GM21367 (cell line): ENCODE measurements around the gene COG7.
"Not testable (repeated sequence)": the region's sequence is repeated elsewhere in the genome, so short reads cannot be mapped to it uniquely, and the experiment has no call there.

Source experiments
- ATAC-seq: cut with Tn5 transposase; IDR thresholded peaks from one replicate; pipeline ENCODE4 v1.9.1; 2021; ENCODE audit not compliant: unreplicated experiment

COG7 gene

DNA sequence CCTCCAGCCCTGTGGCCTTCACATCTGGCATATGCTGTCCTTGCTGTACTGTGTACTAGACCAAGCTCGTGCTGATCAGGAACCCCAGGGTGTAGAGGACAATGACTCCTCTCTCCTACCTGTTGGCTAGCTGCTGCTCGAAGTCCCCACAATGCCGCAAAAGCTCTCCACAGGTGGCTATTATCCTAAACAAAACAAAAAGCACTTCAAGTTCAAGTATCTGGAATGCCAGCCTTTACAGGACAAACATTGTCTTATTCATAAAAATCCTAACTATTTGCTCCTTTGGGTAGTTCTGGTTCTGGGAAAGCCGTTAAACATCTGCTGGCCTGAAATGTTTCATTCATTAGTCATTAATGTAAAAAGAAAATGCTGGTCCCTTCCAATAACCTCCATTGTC, 42.8 kb downstream of the COG7 start:
- ATAC-seq: no peak

DNA sequence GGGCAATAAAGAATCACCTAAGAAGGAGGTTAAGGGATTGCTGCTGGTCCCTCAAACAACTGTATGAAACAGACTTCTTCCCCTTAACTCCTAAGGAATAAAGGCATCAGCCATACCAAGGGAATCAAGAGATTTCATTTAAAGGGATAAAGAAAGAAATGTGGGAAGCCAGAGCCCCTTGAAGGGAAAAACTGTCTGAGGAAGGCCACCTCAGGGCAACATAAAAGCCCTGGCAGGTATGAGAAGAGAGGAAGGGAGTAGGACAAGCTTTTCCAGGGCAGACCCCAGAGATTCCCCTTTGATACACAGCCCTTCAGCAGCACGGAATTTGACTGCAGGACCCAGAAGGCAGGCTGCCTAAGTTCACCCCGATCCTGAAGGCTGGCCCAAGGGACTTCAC, 43.5 kb downstream of the COG7 start:
- no peak for ATAC-seq

DNA sequence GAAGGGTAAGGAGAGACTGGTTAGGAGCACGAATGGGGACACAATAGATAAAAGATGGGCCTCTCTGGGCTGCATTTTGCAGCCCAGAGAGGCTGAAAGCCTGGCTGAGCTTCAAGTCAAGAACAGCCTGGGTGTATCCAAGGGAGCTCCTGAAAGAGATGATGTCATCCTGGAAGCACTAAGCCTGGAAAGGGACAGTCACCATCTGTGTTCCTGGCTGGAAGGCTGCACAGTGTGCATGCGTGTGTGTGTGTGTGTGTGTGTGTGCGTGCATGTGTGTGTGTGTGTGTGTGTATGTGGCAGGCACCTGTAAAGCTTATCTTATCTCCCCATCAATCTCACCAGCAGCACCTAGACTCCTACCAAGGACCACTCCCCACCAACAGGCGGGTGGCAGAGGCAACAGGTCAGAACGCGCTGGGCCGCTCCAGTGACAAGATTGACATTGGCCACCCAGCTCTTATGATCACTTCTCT, 44.1 kb downstream of the COG7 start:
- no peak for ATAC-seq

DNA sequence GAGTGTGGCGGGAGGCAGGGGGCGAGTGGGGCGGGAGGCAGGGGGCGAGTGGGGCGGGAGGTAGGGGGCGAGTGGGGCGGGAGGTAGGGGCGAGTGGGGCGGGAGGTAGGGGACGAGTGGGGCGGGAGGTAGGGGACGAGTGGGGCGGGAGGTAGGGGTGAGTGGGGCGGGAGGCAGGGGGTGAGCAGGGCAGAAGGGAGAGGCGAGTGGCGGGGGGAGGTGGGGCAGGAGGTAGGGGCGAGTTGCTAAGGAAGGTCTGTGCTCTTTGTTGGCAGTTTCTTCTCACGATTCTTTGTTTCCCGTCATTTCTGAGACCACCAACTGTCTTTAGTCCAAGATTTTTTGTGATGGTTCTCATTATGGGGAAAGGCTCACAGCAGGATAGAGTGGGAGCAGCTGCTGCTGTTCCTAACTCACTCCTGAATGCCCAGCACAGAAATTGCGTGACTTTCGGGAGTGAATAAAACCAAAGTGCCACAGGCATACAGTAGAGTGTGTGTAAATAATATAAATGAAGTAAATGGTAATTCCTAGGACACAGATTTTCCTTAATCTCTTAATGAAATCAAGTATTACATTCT, 44.7 kb downstream of the COG7 start:
- no peak for ATAC-seq

DNA sequence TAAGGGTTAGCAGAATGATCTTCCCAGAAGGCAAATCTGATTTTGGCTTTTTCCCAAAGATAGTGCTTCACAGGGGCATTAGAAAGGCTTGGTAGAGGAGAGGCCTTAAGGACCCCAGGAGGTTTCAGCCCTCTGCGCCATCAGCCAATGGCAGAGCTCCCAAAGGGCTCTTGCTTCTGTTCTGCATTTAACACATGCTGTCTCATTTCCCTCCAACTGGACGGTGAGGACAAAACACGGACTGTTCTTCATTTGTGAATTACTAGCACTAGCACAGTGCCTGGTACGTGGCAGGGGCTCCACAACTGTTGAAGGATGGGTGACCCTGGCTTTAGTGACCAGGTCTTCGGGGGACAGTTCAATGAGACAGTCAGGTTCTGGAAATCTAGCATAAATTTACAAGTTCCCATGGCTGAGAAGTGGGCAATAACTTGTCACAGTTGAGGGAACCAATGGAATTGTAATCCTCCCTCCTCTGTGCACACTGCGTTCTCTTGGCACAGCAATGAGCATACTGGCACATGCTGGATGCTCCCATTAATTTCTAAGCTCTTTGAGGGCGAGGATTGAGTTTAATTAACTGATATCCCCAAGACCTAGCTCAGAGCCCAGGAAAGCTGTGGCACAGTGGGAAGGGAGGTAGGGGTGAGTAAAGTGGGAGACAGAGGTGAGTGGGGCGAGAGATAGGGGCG, 45.4 kb downstream of the COG7 start:
- no peak for ATAC-seq

DNA sequence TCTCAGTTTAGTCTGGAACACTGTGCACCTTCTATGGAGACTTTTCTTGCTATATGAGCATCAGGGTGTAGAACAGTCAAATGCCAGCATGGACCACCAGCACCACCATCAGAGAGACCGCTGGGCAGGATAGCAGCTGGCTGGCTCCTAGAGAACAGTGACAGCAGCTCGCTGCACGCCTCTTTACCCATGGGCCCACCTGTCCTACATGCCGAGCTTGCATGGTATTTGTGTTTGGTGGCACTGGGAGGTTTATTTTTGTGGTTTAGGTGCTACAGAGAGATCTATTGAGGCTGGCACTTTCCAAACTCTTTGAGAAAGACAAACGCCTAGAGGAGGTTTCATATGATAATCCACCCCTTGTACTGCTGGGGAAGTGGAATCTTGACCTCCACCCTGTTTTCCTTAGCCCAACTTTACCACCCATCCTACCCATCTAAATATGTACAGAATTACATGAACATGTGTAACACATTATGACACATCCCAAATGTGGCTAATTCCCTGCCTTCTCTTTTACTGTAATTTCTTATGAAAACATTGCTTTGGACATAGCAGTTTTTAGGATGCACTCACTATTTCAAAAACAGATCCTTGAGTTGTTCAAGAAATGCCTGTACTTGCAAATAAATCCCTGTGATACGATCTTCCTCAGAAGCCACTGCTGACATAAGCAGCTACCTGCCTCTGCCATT, 46.3 kb downstream of the COG7 start:
- ATAC-seq: no peak

DNA sequence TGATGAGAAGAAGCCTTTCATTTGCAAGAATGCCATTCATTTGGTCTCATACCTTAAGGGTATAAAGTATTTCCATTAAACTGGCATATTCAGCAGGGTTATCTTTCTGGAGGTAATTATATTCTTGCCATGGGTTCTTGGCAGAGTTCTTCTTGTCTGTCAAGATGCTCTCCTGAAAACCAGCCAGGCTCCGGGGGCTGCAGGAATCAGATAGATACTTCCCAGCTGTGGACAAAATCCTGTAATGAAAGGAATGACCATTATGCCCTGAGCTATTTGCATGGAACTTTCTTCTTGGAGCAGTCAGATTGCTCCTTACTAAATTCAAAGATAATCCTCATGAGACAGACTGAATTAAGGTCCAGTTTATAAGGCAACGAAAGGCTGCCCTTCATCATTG, 47.0 kb downstream of the COG7 start:
- ATAC-seq: no peak

DNA sequence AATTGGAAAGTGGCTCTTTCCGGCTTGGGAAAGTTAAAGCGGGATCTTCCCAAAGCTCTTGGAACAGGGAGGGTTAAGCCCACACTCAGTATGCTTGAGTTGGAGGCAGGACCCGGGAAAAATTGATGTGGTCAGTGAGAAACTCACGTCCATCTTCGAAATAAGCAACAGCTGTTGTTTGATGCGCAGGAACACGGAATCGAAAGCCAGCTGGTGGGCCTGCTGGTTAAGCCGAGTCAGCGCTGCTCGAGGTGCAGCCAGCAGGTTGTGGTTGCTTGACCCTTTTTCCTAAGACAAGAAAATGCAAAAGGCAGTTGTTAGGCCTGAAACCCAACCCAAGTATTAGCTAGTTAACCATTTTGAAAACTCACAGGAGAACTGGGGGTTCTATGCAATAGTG, 49.4 kb downstream of the COG7 start:
- ATAC-seq: no peak

DNA sequence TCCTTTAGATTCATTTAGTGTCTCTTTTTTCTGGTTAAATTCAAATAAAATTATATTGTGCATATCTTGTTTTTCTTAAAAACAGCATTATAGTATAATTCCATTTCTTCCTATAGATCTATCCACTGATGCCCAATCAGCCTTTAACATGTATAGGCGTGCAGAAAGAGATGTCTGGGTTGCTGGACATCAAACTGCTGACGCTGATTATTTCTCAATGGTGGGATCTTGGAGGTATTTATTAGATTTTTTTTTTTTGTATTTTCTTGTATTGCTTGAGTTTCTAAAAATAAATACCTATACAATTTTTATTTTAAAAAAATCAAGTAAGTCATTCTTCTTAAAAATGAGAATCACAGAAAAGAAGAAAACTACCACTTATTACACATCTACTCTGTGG, 50.9 kb downstream of the COG7 start:
- ATAC-seq: no peak

DNA sequence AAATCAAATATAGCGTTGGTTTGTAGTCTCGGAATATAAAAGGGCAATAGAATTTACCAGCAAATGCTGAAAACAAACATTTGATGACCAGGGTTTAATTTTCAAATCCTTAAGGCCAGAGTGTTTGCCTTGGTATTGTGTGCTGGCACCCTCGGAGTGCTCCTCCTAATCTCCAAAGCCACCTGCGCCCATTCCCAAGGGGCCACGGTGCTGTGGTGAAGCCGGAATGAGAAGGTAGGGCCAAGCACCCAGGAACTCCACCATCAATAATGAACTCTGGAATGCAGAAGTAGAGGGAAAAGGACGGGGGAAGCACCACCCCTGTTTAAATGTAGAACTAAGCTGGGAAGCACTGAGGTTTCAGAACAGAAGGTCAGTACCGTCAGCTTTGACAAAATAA, 51.9 kb downstream of the COG7 start:
- no peak for ATAC-seq

DNA sequence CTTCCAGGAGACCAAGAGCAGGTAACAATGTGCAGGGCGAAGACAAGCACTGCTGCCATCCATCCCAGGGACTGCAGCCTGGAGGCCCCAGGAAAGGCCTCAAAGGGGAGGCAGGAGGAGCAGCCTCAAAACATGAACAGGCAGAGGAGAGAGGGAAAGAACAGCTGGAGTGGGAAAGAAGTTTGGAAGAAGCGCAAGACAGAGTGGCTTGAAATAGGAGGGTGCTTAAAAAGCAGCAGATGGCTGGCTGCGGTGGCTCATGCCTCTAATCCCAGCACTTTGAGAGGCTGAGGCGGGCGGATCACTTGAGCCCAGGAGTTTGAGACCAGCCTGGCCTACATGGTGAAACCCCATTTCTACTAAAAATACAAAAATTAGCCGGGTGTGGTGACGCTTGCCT, 52.5 kb downstream of the COG7 start:
- not testable (repeated sequence) for ATAC-seq

DNA sequence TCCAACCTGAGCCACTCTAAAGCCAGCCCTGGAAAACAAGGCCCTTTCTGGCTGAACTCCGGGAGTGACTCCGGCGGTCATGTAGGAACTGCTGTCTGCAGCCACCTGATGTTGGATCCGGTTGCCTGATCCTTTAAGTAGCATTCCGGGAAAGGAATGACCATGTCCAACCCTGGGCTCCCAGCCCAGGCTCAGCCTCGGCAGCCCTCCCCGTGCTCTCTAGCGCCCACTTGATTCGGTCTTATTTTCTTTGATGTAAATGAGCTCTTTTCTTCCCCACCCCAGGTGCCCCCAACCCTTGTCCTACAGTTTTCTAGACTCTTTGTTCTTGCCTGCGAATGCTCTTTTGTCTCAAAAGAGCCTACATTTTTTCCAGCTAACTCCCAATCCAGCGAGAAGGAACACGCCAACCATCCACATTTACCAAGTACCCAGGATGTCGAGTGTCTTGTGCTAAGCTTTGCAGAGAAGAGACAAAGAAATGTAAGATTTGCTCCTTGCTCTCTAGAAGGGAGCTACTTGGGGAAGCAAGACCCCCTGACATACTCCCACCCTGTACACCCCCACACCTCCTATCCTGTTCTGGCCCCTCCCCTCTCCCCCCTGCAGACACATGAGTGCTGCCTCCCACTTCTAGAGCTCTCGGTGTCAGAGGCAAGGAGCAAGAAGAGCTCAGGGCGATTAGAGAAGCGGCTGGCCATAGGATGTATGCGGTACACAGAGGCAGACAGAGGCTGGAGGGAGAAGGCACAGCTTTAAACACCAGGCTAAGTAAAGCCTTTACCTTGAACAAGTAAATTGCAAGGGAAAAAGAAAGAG, 53.8 kb downstream of the COG7 start:
- ATAC-seq: no peak

DNA sequence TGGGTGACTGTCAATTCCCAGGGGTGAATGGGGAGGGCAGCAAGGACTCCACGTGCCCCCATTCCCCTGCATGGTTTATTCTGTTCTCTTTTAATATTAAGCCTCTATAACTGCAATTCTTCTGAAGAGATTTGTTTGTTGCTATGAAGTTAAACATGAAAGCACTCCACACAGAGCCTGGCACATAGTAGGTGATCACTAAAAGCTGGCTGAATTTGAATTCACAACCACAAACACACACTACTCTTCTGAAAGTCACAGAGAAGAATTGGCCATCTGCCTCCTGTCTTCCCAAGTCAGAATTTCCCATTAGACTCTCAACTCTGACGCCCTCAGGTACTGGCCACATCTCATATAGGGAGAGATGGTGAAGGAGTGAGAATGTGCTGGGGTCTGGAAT, 55.5 kb downstream of the COG7 start:
- no peak for ATAC-seq

DNA sequence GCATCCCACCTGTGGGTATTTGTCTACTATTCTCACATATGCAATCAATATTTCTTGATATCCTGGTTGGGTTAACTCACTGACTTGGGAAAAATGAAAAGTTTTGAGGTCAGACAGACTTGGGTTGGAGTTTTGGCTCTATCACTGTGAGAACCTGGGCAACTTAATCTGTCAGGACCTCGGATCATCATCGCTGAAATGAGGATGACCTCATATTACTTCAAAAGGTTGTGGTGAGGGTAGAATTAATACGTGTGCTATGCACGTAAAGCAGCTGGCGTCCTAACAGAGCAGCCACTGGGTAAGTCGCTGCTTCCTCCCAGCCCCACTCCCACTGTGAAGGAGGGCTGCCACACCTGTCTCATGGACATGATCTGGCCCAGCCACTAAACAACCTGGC, 57.3 kb downstream of the COG7 start:
- no peak for ATAC-seq

DNA sequence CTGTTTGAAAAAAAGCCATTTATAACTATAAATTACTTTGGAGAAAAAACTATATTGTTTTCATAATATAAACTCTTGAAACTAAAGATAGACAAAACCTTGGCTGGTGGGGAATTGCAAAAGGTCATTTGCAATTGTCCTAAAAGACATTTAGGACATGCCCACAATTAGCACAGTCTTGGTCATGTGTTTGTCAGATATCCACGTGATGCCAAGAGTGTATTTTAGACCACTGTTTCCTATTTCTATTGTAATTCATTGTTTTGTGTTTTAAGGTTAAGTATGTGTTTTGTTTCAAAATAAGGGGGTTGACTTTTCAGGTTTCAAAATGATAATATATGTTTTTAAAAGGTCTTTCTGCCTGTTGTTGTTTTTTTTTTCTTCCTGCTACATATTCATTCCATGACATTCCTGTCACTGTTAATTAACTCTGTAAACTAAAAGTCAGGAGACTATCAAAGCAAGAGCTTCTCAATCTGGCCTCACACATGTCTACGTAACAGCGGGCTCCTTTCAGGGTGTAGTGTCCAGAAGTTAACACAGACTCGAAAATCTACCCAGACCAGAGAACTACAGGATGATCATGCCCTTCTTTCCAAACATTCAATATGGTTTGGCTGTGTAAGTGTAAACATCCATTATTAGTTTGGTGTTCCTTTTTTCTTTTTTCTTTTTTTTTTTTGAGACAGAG, 58.7 kb downstream of the COG7 start:
- ATAC-seq: no peak

DNA sequence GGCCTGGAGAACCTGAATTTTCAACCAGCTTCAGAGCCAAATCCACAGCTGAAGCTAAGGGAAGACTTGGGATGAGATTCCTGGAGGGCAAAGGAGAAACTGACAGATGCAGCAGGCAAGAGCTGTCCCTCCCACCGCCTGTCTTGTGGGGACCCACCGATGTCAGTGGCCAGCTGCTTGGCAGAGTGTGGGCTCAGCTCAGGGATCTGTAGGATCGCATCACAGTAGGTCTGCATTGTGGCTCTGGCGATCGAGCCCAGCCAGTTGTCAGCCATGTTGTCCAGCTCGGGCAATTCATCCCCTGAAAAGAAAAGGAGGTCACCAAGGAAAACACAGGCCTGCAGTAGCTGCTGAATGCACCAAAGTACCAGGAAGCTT, 60.8 kb downstream of the COG7 start:
- no peak for ATAC-seq

DNA sequence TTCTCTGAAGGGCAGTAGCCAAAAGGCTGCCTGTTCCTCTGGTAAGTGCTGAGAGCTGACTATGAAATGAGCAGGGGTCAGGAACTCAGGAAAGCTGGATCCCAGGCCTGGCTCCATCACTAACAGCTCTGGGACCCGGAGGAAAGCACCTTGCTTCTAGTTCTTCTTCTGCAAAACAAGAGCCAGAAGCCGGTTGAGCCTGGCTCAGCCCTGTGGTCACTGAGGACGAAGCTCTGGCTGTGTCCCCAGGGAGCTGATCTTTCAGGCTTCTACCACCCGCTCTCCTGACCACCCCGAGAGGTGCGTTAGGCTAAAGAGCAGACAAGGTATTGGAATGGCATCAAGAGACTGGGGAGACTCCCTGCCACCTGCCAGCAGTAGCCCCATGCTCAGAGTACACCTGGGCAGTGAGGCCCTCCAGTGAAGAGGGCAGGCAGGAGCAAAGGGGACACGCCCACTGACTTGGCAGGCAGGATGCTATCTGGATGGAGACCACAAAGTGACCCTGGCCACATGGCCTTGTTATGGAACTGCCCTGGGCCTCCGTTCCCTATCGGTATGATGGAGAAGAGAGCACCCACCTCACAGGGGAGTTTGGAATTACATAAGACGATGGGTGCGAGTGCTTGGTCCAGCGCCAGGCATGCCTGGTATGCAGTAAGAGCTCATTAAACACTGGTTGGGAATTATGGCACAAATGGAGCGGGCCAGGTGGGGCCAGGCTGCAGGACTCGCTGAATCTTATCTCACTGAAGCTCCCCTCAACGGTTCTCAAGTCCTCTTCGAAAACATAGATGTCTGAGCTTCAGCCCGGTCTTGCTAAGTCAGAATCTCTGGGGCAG, 61.4 kb downstream of the COG7 start:
- no peak for ATAC-seq

DNA sequence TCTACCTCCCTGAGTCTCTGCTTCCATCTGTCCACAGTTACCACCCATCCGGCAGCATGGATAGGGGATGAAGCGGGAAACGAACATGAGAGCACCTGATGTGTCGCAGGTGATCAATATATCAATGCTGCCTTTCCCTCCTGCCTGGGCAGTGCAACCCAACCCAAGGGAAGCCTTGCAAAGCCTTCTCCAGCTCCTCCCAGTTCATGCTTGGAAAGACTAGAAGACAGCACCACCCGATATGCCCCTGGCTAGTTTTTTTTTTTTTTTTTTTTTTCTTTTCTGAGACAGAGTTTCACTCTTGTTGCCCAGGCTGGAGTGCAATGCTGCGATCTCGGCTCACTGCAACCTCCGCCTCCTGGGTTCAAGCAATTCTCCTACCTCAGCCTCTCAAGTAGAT, 63.1 kb downstream of the COG7 start:
- not testable (repeated sequence) for ATAC-seq

DNA sequence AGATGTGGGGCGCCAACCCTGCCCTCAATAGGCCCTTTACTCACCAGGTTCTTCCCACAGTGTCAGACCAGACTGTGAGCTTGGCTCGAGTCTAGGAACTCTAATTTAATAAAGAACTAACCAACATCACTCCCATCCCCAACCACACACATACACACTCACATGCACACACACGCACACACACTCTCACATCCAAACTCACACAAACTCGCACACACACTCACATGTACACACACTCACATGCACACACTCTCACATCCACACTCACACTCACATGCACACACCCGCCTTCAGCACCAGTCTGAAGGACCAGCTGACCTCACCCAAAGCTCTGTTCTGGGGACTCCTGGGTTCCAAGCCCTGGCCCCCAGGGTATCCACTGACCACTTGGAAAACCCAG, 63.8 kb downstream of the COG7 start:
- ATAC-seq: no peak

DNA sequence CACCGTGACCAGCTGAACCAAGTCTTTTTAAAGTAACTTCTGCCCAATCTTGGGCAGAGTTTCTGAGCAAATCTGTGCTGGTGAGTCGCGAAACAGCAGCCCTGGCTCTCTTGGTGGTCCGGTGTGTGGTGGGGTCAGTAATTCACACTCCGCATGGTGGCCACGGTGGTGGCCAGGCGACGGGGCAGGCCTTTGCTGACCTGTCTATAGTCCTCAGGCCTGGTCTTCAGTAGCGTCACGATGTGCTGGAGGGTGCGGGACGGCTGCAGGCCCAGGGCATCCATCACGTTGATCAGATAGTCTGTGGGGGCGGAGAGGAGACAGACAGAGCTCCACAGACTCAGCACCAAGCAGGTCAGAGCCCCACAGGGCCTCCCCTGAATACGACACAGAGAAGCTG, 64.2 kb downstream of the COG7 start:
- no peak for ATAC-seq
